B cell (primary cell): Measurements from ENCODE around the gene HCN2. TPM values are rescaled to one million over a fixed set of nuclear protein-coding genes. Genes with fewer than 3 reads are reported as not detected.

Experiments used
- ATAC-seq: fragments of 200-7000 bp; cut with Tn5 transposase; one replicate; pipeline ENCODE4 v1.10.0; 2021; ENCODE audit warnings: low read depth, mild to moderate bottlenecking, moderate number of reproducible peaks, moderate library complexity
- CTCF ChIA-PET: fragments of 350-600 bp; sonication (Branson Sonifier 250); formaldehyde crosslinking; loops from one replicate; lab custom pipeline; 2021; ENCODE audit warnings: antibody characterized with exemption, inconsistent platforms; lab: Charles Lee
- POLR2A ChIA-PET: fragments of 350-600 bp; sonication (Branson Sonifier 250); formaldehyde crosslinking; loops from one replicate; lab custom pipeline; 2021; ENCODE audit warnings: antibody characterized with exemption; lab: Charles Lee
- DNase-seq: peaks from one replicate; pipeline ENCODE4 v3.0.0; 2013
- H2AFZ ChIP-seq: 2 replicates; pipeline ENCODE4 v1.6.1; 2012; ENCODE audit warnings: mild to moderate bottlenecking, low read depth, low read length; ENCODE audit not compliant: insufficient read depth, poor library complexity, severe bottlenecking
- H3K27ac ChIP-seq, 2 donors: 1 replicate in 1 of 2; 2 replicates in 1 of 2; pipeline ENCODE4 v1.5.1; 2012 to 2013; ENCODE audit warnings: low read length in 2 of 2, mild to moderate bottlenecking in 2 of 2, moderate library complexity in 1 of 2
- H3K27me3 ChIP-seq, 4 experiments: fragments of 200-600 bp in 1 of 4; sonication (generic) in 1 of 4; replicated peaks in 1 of 4; 1 replicate in 2 of 4; 2 replicates in 2 of 4; pipeline versions ENCODE4 v1.6.1 to v1.7.0; 2013 to 2016; ENCODE audit warnings: low read length in 3 of 4, mild to moderate bottlenecking in 2 of 4, mixed read lengths in 1 of 4, moderate library complexity in 1 of 4; ENCODE audit not compliant: insufficient read depth in 4 of 4, control insufficient read depth in 3 of 4; ENCODE audit errors: control extremely low read depth in 1 of 4
- H3K36me3 ChIP-seq, 2 experiments: replicated peaks in 1 of 2; 1 replicate in 1 of 2; 2 replicates in 1 of 2; pipeline versions ENCODE4 v1.6.1 to v1.7.1; 2013; ENCODE audit warnings: low read length in 1 of 2; ENCODE audit not compliant: insufficient read depth in 2 of 2, control insufficient read depth in 1 of 2; ENCODE audit errors: control extremely low read depth in 1 of 2, extremely low read depth in 1 of 2
- H3K4me1 ChIP-seq, 2 donors: fragments of 200-600 bp in 1 of 2; sonication (generic) in 1 of 2; 1 replicate in 1 of 2; 2 replicates in 1 of 2; pipeline versions ENCODE4 v1.5.1 to v1.6.1; 2013 to 2017; ENCODE audit warnings: low read length in 2 of 2; ENCODE audit not compliant: control insufficient read depth in 2 of 2, insufficient read depth in 2 of 2
- H3K4me2 ChIP-seq: replicated peaks from 2 replicates; pipeline ENCODE3; 2012; ENCODE audit warnings: mild to moderate bottlenecking, low read depth, low read length; ENCODE audit not compliant: poor library complexity, severe bottlenecking
- H3K4me3 ChIP-seq, 5 experiments: fragments of 200-600 bp in 1 of 5; sonication (generic) in 1 of 5; 1 replicate in 3 of 5; 2 replicates in 2 of 5; pipeline versions ENCODE4 v1.5.1 to v1.7.0; 2011 to 2016; ENCODE audit warnings: low read length in 4 of 5, mild to moderate bottlenecking in 4 of 5, low read depth in 2 of 5, control low read depth in 1 of 5, moderate library complexity in 1 of 5; ENCODE audit not compliant: insufficient read depth in 1 of 5; ENCODE audit errors: control extremely low read depth in 1 of 5, extremely low read depth in 1 of 5
- H3K79me2 ChIP-seq: fragments of 200-600 bp; sonication (generic); one replicate; pipeline ENCODE4 v1.6.0; 2016; ENCODE audit warnings: low read length; ENCODE audit not compliant: control insufficient read depth, insufficient read depth
- H3K9ac ChIP-seq: fragments of 200-600 bp; sonication (generic); 2 replicates; pipeline ENCODE4 v1.6.1; 2017; ENCODE audit warnings: mild to moderate bottlenecking, low read length, moderate library complexity
- H3K9me3 ChIP-seq, 3 donors: one replicate each; pipeline versions ENCODE4 v1.6.1 to v1.7.1; 2013; ENCODE audit warnings: low read length in 2 of 3; ENCODE audit not compliant: control insufficient read depth in 2 of 3, insufficient read depth in 1 of 3; ENCODE audit errors: control extremely low read depth in 1 of 3
- H4K20me1 ChIP-seq: 2 replicates; pipeline ENCODE4 v1.6.0; 2012; ENCODE audit warnings: mild to moderate bottlenecking, low read length; ENCODE audit not compliant: insufficient read depth, control insufficient read depth, poor library complexity, severe bottlenecking
- H3K27ac Mint-ChIP-seq: one replicate; pipeline ENCODE4 v1.8.0; 2021; ENCODE audit warnings: mixed read lengths
- H3K27me3 Mint-ChIP-seq: one replicate; pipeline ENCODE4 v1.8.0; 2021; ENCODE audit warnings: mixed read lengths
- H3K4me1 Mint-ChIP-seq: one replicate; pipeline ENCODE4 v1.8.0; 2021; ENCODE audit warnings: mixed read lengths
- H3K4me3 Mint-ChIP-seq: one replicate; pipeline ENCODE4 v1.8.0; 2021; ENCODE audit warnings: mixed read lengths
- H3K9me3 Mint-ChIP-seq: one replicate; pipeline ENCODE4 v1.8.0; 2022; ENCODE audit warnings: mixed read lengths; ENCODE audit not compliant: insufficient read depth
- EZH2 ChIP-seq: IDR thresholded peaks from 2 replicates; pipeline ENCODE4 v1.6.1; 2012; ENCODE audit warnings: borderline replicate concordance, low read depth, mild to moderate bottlenecking, moderate library complexity, low read length; ENCODE audit not compliant: insufficient read depth, poor library complexity, severe bottlenecking
- whole genome bisulfite sequencing: methylation state at CpG from one replicate; pipeline ENCODE4 v1.1.5; 2013; ENCODE audit warnings: missing lambda C conversion rate; ENCODE audit not compliant: insufficient coverage; 5-methylcytosine and 5-hydroxymethylcytosine counted together
- intact Hi-C: fragments of 100-400 bp; cut with micrococcal nuclease; formaldehyde crosslinking; loops from one replicate; pipeline ENCODE4 v1.10.0; 2022
- polyA plus RNA-seq: library from polyadenylated mRNA; depleted of rRNA; stranded (reverse); fragments of >200 nt; gene quantifications from 2 replicates; pipeline ENCODE4 v1.2.3, GENCODE V29; 2012
- total RNA-seq, 2 donors: library from RNA; stranded (reverse); fragments of 120-200 nt in 1 of 2; gene quantifications; 1 replicate in 1 of 2; 2 replicates in 1 of 2; pipeline versions ENCODE4 v1.2.3 to v1.2.4, GENCODE V29; 2013 to 2022
- TF ChIP-seq, protein P1 (sequence below): fragments of 200-600 bp; IDR thresholded peaks from one replicate; pipeline ENCODE4 v1.8.0; 2022; ENCODE audit warnings: antibody characterized with exemption, mild to moderate bottlenecking

Gene HCN2
- total and polyA plus RNA-seq, 2 donors (not counting 1 experiment from before 2014, with no cell fraction given): 0.27 to 0.57 TPM

DNA sequence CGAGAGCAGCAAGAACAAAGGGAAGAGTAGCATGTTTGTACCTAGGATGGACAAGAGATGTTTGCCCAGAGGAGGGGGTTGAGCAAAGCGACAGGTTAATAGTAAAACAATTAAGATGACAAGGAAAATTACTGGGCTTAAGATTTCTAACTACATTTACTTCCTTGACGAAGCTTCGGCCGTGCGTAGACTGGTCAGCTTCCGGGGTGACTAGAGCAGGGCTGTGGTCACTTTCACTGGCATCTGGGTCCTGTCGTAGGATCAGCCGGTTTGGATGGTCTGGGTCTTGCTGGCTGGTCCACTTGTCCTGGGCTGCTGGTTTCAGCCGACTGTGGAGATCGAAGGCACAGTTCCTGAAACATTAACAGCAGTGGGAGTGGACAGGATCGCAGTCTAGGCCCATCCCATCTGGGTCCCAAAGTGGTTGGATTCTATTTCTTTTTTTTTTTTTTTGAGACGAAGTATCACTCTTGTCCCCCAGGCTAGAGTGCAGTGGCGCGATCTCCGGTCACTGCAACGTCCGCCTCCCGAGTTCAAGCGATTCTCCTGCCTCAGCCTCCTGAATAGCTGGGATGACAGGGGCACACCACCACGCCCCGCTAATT is 22.3 kb upstream of the HCN2 start:
- CTCF ChIA-PET: interaction anchor here (1.0 to 1.6 kb wide), 2 partner anchors 57 to 96 kb away, joined by 3 read pairs; partner anchors contain the start of gene RNF126
- Histone ChIP-seq H3K36me3 (no peaks in the 10 kb centered on the region), H3K4me1 (peaks cover 0 to 9% of the 10 kb centered on the region in 2 donors), H3K9me3 (peaks cover 0 to 2% (median 0%) of the 10 kb centered on the region in 3 donors), H3K9ac (no peak overlapping the region), H2AFZ (no peak overlapping the region), H3K27me3 (no peaks in the 10 kb centered on the region), H3K79me2 (peaks cover under 1% of the 10 kb centered on the region), H4K20me1 (no peaks in the 10 kb centered on the region), H3K4me2 (no peak overlapping the region), H3K4me3 (peak overlapping the region in 1 of 5 experiments; percentile 52), H3K27ac (no peak overlapping the region)
- ATAC-seq: no peak
- POLR2A ChIA-PET: no interaction called here
- WGBS: 98% methylated on average over 12 of the region's 22 CpGs
- no peaks in the 10 kb centered on the region for H3K27me3 Mint-ChIP-seq
- H3K4me3 Mint-ChIP-seq: no peak overlapping the region
- peaks cover 11% of the 10 kb centered on the region for H3K4me1 Mint-ChIP-seq
- intact Hi-C loops: no loop called here
- H3K9me3 Mint-ChIP-seq: no peaks in the 10 kb centered on the region
- no peak for DNase-seq
- H3K27ac Mint-ChIP-seq: no peak overlapping the region
- no peak for TF ChIP-seq EZH2
- TF ChIP-seq, protein P1, sequence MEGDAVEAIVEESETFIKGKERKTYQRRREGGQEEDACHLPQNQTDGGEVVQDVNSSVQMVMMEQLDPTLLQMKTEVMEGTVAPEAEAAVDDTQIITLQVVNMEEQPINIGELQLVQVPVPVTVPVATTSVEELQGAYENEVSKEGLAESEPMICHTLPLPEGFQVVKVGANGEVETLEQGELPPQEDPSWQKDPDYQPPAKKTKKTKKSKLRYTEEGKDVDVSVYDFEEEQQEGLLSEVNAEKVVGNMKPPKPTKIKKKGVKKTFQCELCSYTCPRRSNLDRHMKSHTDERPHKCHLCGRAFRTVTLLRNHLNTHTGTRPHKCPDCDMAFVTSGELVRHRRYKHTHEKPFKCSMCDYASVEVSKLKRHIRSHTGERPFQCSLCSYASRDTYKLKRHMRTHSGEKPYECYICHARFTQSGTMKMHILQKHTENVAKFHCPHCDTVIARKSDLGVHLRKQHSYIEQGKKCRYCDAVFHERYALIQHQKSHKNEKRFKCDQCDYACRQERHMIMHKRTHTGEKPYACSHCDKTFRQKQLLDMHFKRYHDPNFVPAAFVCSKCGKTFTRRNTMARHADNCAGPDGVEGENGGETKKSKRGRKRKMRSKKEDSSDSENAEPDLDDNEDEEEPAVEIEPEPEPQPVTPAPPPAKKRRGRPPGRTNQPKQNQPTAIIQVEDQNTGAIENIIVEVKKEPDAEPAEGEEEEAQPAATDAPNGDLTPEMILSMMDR: no peak

DNA sequence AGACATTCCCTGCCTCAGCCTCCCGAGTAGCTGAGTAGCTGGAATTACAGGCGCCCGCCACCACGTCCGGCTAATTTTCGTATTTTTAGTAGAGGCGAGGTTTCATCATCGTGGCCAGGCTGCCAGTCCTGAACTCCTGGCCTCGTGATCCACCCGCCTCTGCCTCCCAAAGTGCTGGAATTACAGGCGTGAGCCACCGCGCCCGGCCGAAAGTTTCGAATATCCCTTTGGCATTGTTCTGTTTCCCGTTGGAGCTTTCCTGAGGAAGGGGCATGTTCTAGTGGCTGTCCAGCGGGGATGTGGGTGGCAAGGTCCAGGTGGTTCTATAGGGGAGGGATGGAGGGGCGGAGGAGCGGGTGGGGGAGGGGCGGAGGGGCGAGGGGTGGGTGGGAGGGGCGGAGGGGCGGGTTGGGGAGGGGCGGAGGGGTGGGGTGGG is 19.4 kb upstream of the HCN2 start:
- H3K9ac ChIP-seq: no peak overlapping the region
- Mint-ChIP-seq H3K4me1 (peaks cover 28% of the 10 kb centered on the region), H3K27ac (no peak overlapping the region), H3K9me3 (no peaks in the 10 kb centered on the region), H3K4me3 (peak overlapping the region; percentile 79), H3K27me3 (no peaks in the 10 kb centered on the region)
- peaks cover 29% of the 10 kb centered on the region for H3K79me2 ChIP-seq
- no peak overlapping the region for H3K27ac ChIP-seq
- peaks cover 24% of the 10 kb centered on the region for H4K20me1 ChIP-seq
- CTCF ChIA-PET: no interaction called here
- H3K27me3 ChIP-seq: no peaks in the 10 kb centered on the region
- ATAC-seq (no peak), DNase-seq (peak; percentile 37)
- no peak overlapping the region for H2AFZ ChIP-seq
- H3K4me2 ChIP-seq: no peak overlapping the region
- TF ChIP-seq, protein P1: no peak
- no peak for TF ChIP-seq EZH2
- H3K4me3 ChIP-seq: no peak overlapping the region
- intact Hi-C loops: loop anchor here (5.0 kb wide), 1 partner anchor 837 kb away; the partner anchor contains the start of gene DAZAP1
- H3K9me3 ChIP-seq: peaks cover 0 to 2% (median 0%) of the 10 kb centered on the region in 3 donors
- H3K4me1 ChIP-seq: peaks cover 18 to 32% of the 10 kb centered on the region in 2 donors
- POLR2A ChIA-PET: no interaction called here
- no peaks in the 10 kb centered on the region for H3K36me3 ChIP-seq
- WGBS: 85% methylated on average over 11 of the region's 25 CpGs
